Smooth muscle cell (in vitro differentiated cells): ENCODE measurements around the gene ARHGAP32. TPM values are rescaled to one million over a fixed set of nuclear protein-coding genes. Genes with fewer than 3 reads are reported as not detected.
A peak's percentile ranks its signal among the peaks of the same experiment; 100 is the strongest.

Source experiments
- DNase-seq: peaks from one replicate; lab custom pipeline; 2025; ENCODE audit not compliant: unreplicated experiment; lab: John Stamatoyannopoulos, UW
- H2AFZ ChIP-seq: fragments of 200-600 bp; sonication (generic); 2 replicates; pipeline ENCODE4 v1.6.0; 2016; ENCODE audit warnings: antibody characterized with exemption, low read depth, mild to moderate bottlenecking
- H3F3A ChIP-seq: fragments of 200-600 bp; sonication (generic); 2 replicates; pipeline ENCODE4 v1.6.0; 2017; ENCODE audit warnings: antibody characterized with exemption, low read depth
- H3K27ac ChIP-seq: fragments of 200-600 bp; sonication (generic); 2 replicates; pipeline ENCODE4 v1.5.1; 2016; ENCODE audit warnings: low read depth, mild to moderate bottlenecking
- H3K27me3 ChIP-seq: fragments of 200-600 bp; sonication (generic); 2 replicates; pipeline ENCODE4 v1.6.1; 2016; ENCODE audit warnings: low read depth, mild to moderate bottlenecking
- H3K36me3 ChIP-seq: fragments of 200-600 bp; sonication (generic); 2 replicates; pipeline ENCODE4 v1.5.1; 2016; ENCODE audit warnings: low read depth
- H3K4me1 ChIP-seq: fragments of 200-600 bp; sonication (generic); 2 replicates; pipeline ENCODE4 v1.5.1; 2016; ENCODE audit warnings: low read depth
- H3K4me2 ChIP-seq: fragments of 200-600 bp; sonication (generic); 2 replicates; pipeline ENCODE4 v1.6.0; 2016; ENCODE audit warnings: mild to moderate bottlenecking
- H3K4me3 ChIP-seq: fragments of 200-600 bp; sonication (generic); 2 replicates; pipeline ENCODE4 v1.5.1; 2016; ENCODE audit warnings: mild to moderate bottlenecking
- H3K79me2 ChIP-seq: fragments of 200-600 bp; sonication (generic); 2 replicates; pipeline ENCODE4 v1.6.0; 2016; ENCODE audit warnings: low read depth, mild to moderate bottlenecking
- H3K9ac ChIP-seq: fragments of 200-600 bp; sonication (generic); 2 replicates; pipeline ENCODE4 v1.6.0; 2016; ENCODE audit warnings: low read depth
- H3K9me3 ChIP-seq: fragments of 200-600 bp; sonication (generic); replicated peaks from 2 replicates; pipeline ENCODE4 v1.5.1; 2016; ENCODE audit warnings: low read depth
- H4K20me1 ChIP-seq: fragments of 200-600 bp; sonication (generic); 2 replicates; pipeline ENCODE4 v1.6.0; 2016; ENCODE audit warnings: low read depth
- WGBS: methylation state at CpG from one replicate; pipeline ENCODE4 v1.1.7; 2016; ENCODE audit warnings: low lambda C conversion rate; 5-methylcytosine and 5-hydroxymethylcytosine counted together
- polyA plus RNA-seq: library from polyadenylated mRNA; unstranded; fragments of >200 nt; fragmentation: Nextera tagmentation; extraction: Ambion mirVana; gene quantifications from 2 replicates; pipeline ENCODE4 v1.2.1, GENCODE V29; 2016
- total RNA-seq: library from RNA; depleted of rRNA; stranded (reverse); fragments of >200 nt; gene quantifications from 2 replicates; pipeline ENCODE4 v1.2.3, GENCODE V29; 2014
- TF ChIP-seq, protein P1 (sequence below): fragments of 200-600 bp; sonication (generic); IDR thresholded peaks from 2 replicates; pipeline ENCODE4 v1.5.1; 2017; ENCODE audit warnings: borderline replicate concordance, mild to moderate bottlenecking, antibody characterized with exemption; ENCODE audit not compliant: insufficient read depth, poor library complexity, severe bottlenecking

The ARHGAP32 gene
- total and polyA plus RNA-seq, 2 experiments from 2014 or later = 8.8 to 17.8 TPM

DNA sequence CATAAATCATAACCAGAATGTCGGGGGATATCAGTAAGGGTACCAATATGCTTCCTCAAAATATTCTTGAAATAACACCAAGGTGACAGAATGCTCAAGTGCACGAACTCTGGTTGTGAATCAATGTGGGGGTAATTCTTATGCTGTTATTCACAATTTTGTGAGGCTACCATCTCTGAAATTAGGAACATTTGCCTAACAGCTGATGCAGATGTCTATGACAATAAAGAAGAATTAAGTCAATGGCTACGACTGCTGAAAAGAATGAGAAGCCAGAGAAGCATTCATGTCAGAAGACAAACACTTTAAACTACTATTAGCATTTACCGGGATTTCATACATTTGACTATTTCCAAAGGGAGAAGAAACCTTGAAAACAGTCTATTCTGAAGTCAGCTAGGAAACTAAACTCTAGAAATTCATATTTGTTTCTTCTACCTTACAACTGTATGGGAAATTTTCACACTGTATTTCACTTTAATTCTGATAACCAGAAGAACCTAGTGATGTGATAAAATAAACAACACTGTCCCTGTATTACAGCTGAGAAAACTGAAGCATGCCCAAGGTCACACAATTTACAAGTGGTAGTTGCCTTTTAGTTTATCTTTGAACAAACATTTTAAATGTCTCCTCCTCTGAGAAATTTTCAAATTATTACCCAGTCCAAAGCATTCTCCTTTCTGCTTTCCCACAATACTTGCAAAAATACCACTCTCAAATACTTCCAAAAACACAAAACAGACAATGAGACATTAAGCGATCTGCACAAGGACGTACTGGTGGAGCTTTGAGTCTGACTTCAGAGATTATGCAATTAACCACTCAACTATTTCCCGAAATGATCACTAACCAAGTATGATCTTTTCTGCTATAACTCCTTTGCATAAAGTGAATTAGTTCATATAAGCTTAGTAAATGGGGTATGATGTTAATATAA, 18.0 kb upstream of the ARHGAP32 start:
- Histone ChIP-seq H3K27me3 (no peaks in the 10 kb centered on the region), H3K27ac (no peak overlapping the region), H3K4me3 (no peak overlapping the region), H3K4me2 (peak overlapping the region; percentile 47), H3K79me2 (peaks cover 71% of the 10 kb centered on the region), H3K9me3 (no peaks in the 10 kb centered on the region), H3K4me1 (peaks cover 18% of the 10 kb centered on the region), H3F3A (no peaks in the 10 kb centered on the region), H3K36me3 (no peaks in the 10 kb centered on the region), H2AFZ (no peak overlapping the region), H3K9ac (no peak overlapping the region), H4K20me1 (peaks cover 48% of the 10 kb centered on the region)
- DNase-seq = no peak
- WGBS = 44% methylated on average over 7 of the region's 7 CpGs
- TF ChIP-seq, protein P1, sequence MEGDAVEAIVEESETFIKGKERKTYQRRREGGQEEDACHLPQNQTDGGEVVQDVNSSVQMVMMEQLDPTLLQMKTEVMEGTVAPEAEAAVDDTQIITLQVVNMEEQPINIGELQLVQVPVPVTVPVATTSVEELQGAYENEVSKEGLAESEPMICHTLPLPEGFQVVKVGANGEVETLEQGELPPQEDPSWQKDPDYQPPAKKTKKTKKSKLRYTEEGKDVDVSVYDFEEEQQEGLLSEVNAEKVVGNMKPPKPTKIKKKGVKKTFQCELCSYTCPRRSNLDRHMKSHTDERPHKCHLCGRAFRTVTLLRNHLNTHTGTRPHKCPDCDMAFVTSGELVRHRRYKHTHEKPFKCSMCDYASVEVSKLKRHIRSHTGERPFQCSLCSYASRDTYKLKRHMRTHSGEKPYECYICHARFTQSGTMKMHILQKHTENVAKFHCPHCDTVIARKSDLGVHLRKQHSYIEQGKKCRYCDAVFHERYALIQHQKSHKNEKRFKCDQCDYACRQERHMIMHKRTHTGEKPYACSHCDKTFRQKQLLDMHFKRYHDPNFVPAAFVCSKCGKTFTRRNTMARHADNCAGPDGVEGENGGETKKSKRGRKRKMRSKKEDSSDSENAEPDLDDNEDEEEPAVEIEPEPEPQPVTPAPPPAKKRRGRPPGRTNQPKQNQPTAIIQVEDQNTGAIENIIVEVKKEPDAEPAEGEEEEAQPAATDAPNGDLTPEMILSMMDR = no peak

- Histone ChIP-seq H3K4me3 (no peak overlapping the region), H3K4me2 (peak overlapping the region; percentile 72), H3K9me3 (no peaks in the 10 kb centered on the region), H3K27me3 (no peaks in the 10 kb centered on the region), H2AFZ (no peak overlapping the region), H3K27ac (peak overlapping the region; percentile 7), H3K36me3 (no peaks in the 10 kb centered on the region), H3K4me1 (peaks cover 18% of the 10 kb centered on the region), H3F3A (no peaks in the 10 kb centered on the region), H4K20me1 (peaks cover 38% of the 10 kb centered on the region), H3K9ac (no peak overlapping the region), H3K79me2 (peaks cover 69% of the 10 kb centered on the region)
- WGBS = 9% methylated on average over 1 of the region's 1 CpG
- TF ChIP-seq, protein P1 = no peak
- no peak for DNase-seq
Measured at GRCh38 chr11:129208863-129209262, 16.7 kb upstream of the ARHGAP32 start.

GRCh38 chr11:129204150-129204838, 12.2 kb upstream of the ARHGAP32 start:
- Histone ChIP-seq H3K27ac (no peak overlapping the region), H3K79me2 (peaks cover 80% of the 10 kb centered on the region), H3K4me3 (no peak overlapping the region), H3K4me1 (peaks cover 10% of the 10 kb centered on the region), H3K27me3 (no peaks in the 10 kb centered on the region), H3K36me3 (no peaks in the 10 kb centered on the region), H3K9ac (no peak overlapping the region), H4K20me1 (peaks cover 19% of the 10 kb centered on the region), H3K4me2 (no peak overlapping the region), H3F3A (no peaks in the 10 kb centered on the region), H3K9me3 (no peaks in the 10 kb centered on the region), H2AFZ (no peak overlapping the region)
- 86% methylated on average over 4 of the region's 4 CpGs for WGBS
- no peak for DNase-seq
- TF ChIP-seq, protein P1 = no peak
